WTC11 (cell line): ENCODE measurements around the gene ELOA. TPM values are rescaled to one million over a fixed set of nuclear protein-coding genes. Genes with fewer than 3 reads are reported as not detected.

Experiments
- ATAC-seq: fragments of 200-7000 bp; cut with Tn5 transposase; 2 replicates; pipeline ENCODE4 v1.10.0; 2021; ENCODE audit warnings: mild to moderate bottlenecking, moderate library complexity
- CTCF ChIA-PET: fragments of 300-600 bp; sonication (Branson Sonifier 250); formaldehyde crosslinking; loops from one replicate; lab custom pipeline; 2021; ENCODE audit warnings: antibody characterized with exemption; lab: Charles Lee
- POLR2A ChIA-PET: fragments of 350-600 bp; sonication (Branson Sonifier 250); formaldehyde crosslinking; loops from one replicate; lab custom pipeline; 2021; ENCODE audit warnings: antibody characterized with exemption; lab: Charles Lee
- DNase-seq: peaks from one replicate; pipeline ENCODE4 v3.0.0; 2021; ENCODE audit warnings: low spot score
- H3K27ac Mint-ChIP-seq: 2 replicates; pipeline ENCODE4 v1.8.0; 2021; ENCODE audit warnings: mixed read lengths
- H3K27me3 Mint-ChIP-seq: 2 replicates; pipeline ENCODE4 v1.8.0; 2021; ENCODE audit warnings: low read depth, mild to moderate bottlenecking, moderate library complexity, mixed read lengths
- H3K36me3 Mint-ChIP-seq: 2 replicates; pipeline ENCODE4 v1.8.0; 2021; ENCODE audit warnings: mixed read lengths
- H3K4me1 Mint-ChIP-seq: 2 replicates; pipeline ENCODE4 v1.8.0; 2022; ENCODE audit warnings: mixed read lengths
- H3K4me3 Mint-ChIP-seq: 2 replicates; pipeline ENCODE4 v1.8.0; 2021; ENCODE audit warnings: mild to moderate bottlenecking, moderate library complexity, mixed read lengths
- H3K9me3 Mint-ChIP-seq: 2 replicates; pipeline ENCODE4 v1.8.0; 2021; ENCODE audit warnings: mixed read lengths
- ARID4B ChIP-seq: sonication (generic); formaldehyde crosslinking; IDR thresholded peaks from 2 replicates; pipeline ENCODE4 v1.8.0; 2023; ENCODE audit warnings: missing genetic modification reagents, mild to moderate bottlenecking, borderline replicate concordance
- CDX4 ChIP-seq: fragments of 250-450 bp; sonication (Bioruptor Pico); IDR thresholded peaks from 2 replicates; pipeline ENCODE4 v1.9.0; 2021; ENCODE audit warnings: moderate library complexity, mild to moderate bottlenecking, inconsistent platforms, borderline replicate concordance
- IRF1 ChIP-seq: sonication (generic); formaldehyde crosslinking; IDR thresholded peaks from 2 replicates; pipeline ENCODE4 v1.8.0; 2023; ENCODE audit warnings: missing genetic modification reagents
- JUN ChIP-seq: sonication (generic); formaldehyde crosslinking; IDR thresholded peaks from 2 replicates; pipeline ENCODE4 v1.8.0; 2023; ENCODE audit warnings: mild to moderate bottlenecking, missing genetic modification reagents
- NFYB ChIP-seq: sonication (generic); formaldehyde crosslinking; conservative IDR thresholded peaks from 2 replicates; pipeline ENCODE4 v1.8.0; 2022; ENCODE audit warnings: low read depth, missing genetic modification reagents
- NR1H2 ChIP-seq: sonication (generic); formaldehyde crosslinking; IDR thresholded peaks from 2 replicates; pipeline ENCODE4 v1.9.0; 2021; ENCODE audit warnings: mild to moderate bottlenecking, moderate library complexity, missing genetic modification reagents
- RELA ChIP-seq: sonication (generic); formaldehyde crosslinking; IDR thresholded peaks from 2 replicates; pipeline ENCODE4 v1.8.1; 2022; ENCODE audit warnings: missing genetic modification reagents, mild to moderate bottlenecking, borderline replicate concordance
- TCF7 ChIP-seq: sonication (generic); formaldehyde crosslinking; IDR thresholded peaks from 2 replicates; pipeline ENCODE4 v1.8.0; 2022; ENCODE audit warnings: mild to moderate bottlenecking, low read depth, missing genetic modification reagents, moderate library complexity
- TP53 ChIP-seq: sonication (generic); formaldehyde crosslinking; IDR thresholded peaks from 2 replicates; pipeline ENCODE4 v1.8.1; 2023; ENCODE audit warnings: mild to moderate bottlenecking, missing genetic modification reagents
- ZBTB21 ChIP-seq: sonication (generic); formaldehyde crosslinking; IDR thresholded peaks from 2 replicates; pipeline ENCODE4 v1.8.1; 2023; ENCODE audit warnings: mild to moderate bottlenecking, missing genetic modification reagents, borderline replicate concordance
- ZNF219 ChIP-seq: sonication (generic); formaldehyde crosslinking; IDR thresholded peaks from 2 replicates; pipeline ENCODE4 v1.8.0; 2023; ENCODE audit warnings: missing genetic modification reagents, mild to moderate bottlenecking, borderline replicate concordance
- total RNA-seq: library from RNA; stranded (reverse); gene quantifications from 3 replicates; pipeline ENCODE4 v1.2.3, GENCODE V29; 2021
- TF ChIP-seq, protein P1 (sequence below): sonication (generic); formaldehyde crosslinking; IDR thresholded peaks from 2 replicates; pipeline ENCODE4 v1.8.1; 2022; ENCODE audit warnings: mild to moderate bottlenecking, moderate library complexity, missing genetic modification reagents
- TF ChIP-seq, protein P2 (sequence below): fragments of 200-600 bp; IDR thresholded peaks from 2 replicates; pipeline ENCODE4 v1.8.0; 2022; ENCODE audit warnings: antibody characterized with exemption
- TF ChIP-seq, protein P3 (sequence below): sonication (generic); formaldehyde crosslinking; IDR thresholded peaks from 2 replicates; pipeline ENCODE4 v1.8.0; 2022; ENCODE audit warnings: mild to moderate bottlenecking, missing genetic modification reagents

ELOA gene
- total RNA-seq, 1 experiment from 2014 or later, result 45.1 TPM

- Mint-ChIP-seq H3K9me3 (no peaks in the 10 kb centered on the region), H3K36me3 (peaks cover 15% of the 10 kb centered on the region), H3K27ac (peak overlapping the region; percentile 68; the same call in 1 of the 2 replicates), H3K4me3 (peak overlapping the region; percentile 88), H3K4me1 (peaks cover 29% of the 10 kb centered on the region), H3K27me3 (no peaks in the 10 kb centered on the region; the same call in 1 of the 2 replicates)
- POLR2A ChIA-PET, result no interaction called here
- TF ChIP-seq NR1H2 (CRISPR knock-in tag) (no peak), ZNF219 (no peak), IRF1 (CRISPR knock-in tag) (no peak), RELA (no peak), TCF7 (no peak), ARID4B (CRISPR knock-in tag) (no peak), NFYB (CRISPR knock-in tag) (no peak)
- TF ChIP-seq, protein P1, sequence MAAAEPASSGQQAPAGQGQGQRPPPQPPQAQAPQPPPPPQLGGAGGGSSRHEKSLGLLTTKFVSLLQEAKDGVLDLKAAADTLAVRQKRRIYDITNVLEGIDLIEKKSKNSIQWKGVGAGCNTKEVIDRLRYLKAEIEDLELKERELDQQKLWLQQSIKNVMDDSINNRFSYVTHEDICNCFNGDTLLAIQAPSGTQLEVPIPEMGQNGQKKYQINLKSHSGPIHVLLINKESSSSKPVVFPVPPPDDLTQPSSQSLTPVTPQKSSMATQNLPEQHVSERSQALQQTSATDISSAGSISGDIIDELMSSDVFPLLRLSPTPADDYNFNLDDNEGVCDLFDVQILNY, result no peak
- TF ChIP-seq, protein P2, sequence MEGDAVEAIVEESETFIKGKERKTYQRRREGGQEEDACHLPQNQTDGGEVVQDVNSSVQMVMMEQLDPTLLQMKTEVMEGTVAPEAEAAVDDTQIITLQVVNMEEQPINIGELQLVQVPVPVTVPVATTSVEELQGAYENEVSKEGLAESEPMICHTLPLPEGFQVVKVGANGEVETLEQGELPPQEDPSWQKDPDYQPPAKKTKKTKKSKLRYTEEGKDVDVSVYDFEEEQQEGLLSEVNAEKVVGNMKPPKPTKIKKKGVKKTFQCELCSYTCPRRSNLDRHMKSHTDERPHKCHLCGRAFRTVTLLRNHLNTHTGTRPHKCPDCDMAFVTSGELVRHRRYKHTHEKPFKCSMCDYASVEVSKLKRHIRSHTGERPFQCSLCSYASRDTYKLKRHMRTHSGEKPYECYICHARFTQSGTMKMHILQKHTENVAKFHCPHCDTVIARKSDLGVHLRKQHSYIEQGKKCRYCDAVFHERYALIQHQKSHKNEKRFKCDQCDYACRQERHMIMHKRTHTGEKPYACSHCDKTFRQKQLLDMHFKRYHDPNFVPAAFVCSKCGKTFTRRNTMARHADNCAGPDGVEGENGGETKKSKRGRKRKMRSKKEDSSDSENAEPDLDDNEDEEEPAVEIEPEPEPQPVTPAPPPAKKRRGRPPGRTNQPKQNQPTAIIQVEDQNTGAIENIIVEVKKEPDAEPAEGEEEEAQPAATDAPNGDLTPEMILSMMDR, result no peak
- ATAC-seq (no peak), DNase-seq (no peak)
- CTCF ChIA-PET, result interaction anchor here (0.5 to 3.4 kb wide), 15 partner anchors 9 to 401 kb away, joined by 3 to 15 read pairs (median 4); partner anchors contain the start of genes E2F2 and HNRNPR
Observed at GRCh38 chr1:23745515-23745914, 2.2 kb downstream of the ELOA start.

DNA sequence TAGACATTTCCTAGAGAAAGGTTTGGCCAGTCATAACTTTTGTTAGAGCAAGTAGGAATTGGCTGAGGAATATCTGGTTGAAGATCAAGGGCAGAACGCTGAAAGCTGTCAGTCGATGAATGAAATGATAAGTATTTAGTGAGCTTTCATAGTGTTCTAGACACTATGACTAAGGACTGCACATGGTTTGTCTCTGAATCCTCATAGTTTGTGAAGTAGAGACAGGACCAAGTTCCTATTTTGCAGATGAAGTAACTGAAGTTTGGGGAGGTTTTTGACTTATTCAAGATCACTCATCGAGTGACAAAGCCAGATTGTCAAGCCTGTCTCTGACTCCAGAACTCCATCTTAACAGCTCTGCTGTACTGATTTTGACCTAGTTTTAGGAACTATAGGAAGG is 4.7 kb downstream of the ELOA start:
- Mint-ChIP-seq H3K9me3 (no peaks in the 10 kb centered on the region), H3K27ac (no peak overlapping the region), H3K27me3 (no peaks in the 10 kb centered on the region), H3K4me1 (peaks cover 16% of the 10 kb centered on the region), H3K36me3 (peaks cover 37% of the 10 kb centered on the region), H3K4me3 (no peak overlapping the region)
- TF ChIP-seq TP53 (CRISPR knock-in tag) (no peak), ZBTB21 (no peak), JUN (CRISPR knock-in tag) (no peak), CDX4 (no peak)
- TF ChIP-seq, protein P3, sequence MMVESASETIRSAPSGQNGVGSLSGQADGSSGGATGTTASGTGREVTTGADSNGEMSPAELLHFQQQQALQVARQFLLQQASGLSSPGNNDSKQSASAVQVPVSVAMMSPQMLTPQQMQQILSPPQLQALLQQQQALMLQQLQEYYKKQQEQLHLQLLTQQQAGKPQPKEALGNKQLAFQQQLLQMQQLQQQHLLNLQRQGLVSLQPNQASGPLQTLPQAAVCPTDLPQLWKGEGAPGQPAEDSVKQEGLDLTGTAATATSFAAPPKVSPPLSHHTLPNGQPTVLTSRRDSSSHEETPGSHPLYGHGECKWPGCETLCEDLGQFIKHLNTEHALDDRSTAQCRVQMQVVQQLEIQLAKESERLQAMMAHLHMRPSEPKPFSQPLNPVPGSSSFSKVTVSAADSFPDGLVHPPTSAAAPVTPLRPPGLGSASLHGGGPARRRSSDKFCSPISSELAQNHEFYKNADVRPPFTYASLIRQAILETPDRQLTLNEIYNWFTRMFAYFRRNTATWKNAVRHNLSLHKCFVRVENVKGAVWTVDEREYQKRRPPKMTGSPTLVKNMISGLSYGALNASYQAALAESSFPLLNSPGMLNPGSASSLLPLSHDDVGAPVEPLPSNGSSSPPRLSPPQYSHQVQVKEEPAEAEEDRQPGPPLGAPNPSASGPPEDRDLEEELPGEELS (CRISPR knock-in tag), result no peak
- DNase-seq, result no peak
- ChIA-PET POLR2A (interaction anchor here (0.6 kb wide), 1 partner anchor 18 kb away, joined by 3 read pairs; no protein-coding TSS in a partner anchor), CTCF (no interaction called here)
- no peak for ATAC-seq
